ENCODE results near the gene HMGCS2. TPM values are rescaled to one million over a fixed set of nuclear protein-coding genes. Genes with fewer than 3 reads are reported as not detected.

Gene HMGCS2
- total and polyA plus RNA-seq, 10 of the 15 experiments (the other 5 are each of a cell fraction or from before 2014, with no cell fraction given): 0.49 TPM; not detected in 9

GRCh38 chr1:119718409-119718808 is 50.3 kb downstream of the HMGCS2 start:
- TF ChIP-seq TBL1XR1 (IDR thresholded peaks at IDR 0.05; ENCODE audit: low read depth, low read length) (no peak), ZNF207 (IDR thresholded peaks at IDR 0.05; ENCODE audit: borderline replicate concordance) (no peak), EGR1 (IDR thresholded peaks at IDR 0.05; ENCODE audit: borderline replicate concordance in 1 of 2, low read depth in 2 of 2, low read length in 2 of 2) (no peak), RFX5 (IDR thresholded peaks at IDR 0.05; ENCODE audit: low read depth, low read length) (no peak), MYC (IDR thresholded peaks at IDR 0.05; ENCODE audit: insufficient read depth, insufficient read length, insufficient replicate concordance, low read length, severe bottlenecking) (no peak), ZSCAN29 (IDR thresholded peaks at IDR 0.05) (no peak), RAD21 (IDR thresholded peaks at IDR 0.05; ENCODE audit: insufficient read depth, low read depth, low read length) (no peak), USF1 (IDR thresholded peaks at IDR 0.05; ENCODE audit: borderline replicate concordance, extremely low read length, insufficient read depth, low read depth, low read length) (no peak), IKZF1 (conservative IDR thresholded peaks at IDR 0.05) (no peak), ZBTB40 (IDR thresholded peaks at IDR 0.05; ENCODE audit: borderline replicate concordance) (no peak), MEF2B (IDR thresholded peaks at IDR 0.05; ENCODE audit: partially characterized antibody, poor library complexity, severe bottlenecking) (no peak), CREB1 (IDR thresholded peaks at IDR 0.05; ENCODE audit: low read depth) (no peak), JUND (IDR thresholded peaks at IDR 0.05; ENCODE audit: low read depth, low read length) (no peak), HCFC1 (IDR thresholded peaks at IDR 0.05; ENCODE audit: low read length) (no peak), SPI1 (IDR thresholded peaks at IDR 0.05; ENCODE audit: borderline replicate concordance, insufficient read depth, low read depth, low read length) (no peak), WRNIP1 (IDR thresholded peaks at IDR 0.05; ENCODE audit: borderline replicate concordance, low read depth, low read length) (no peak), EED (IDR thresholded peaks at IDR 0.05; ENCODE audit: low read depth) (no peak), CREM (IDR thresholded peaks at IDR 0.05; ENCODE audit: low read depth) (no peak), BMI1 (IDR thresholded peaks at IDR 0.05; ENCODE audit: borderline replicate concordance) (no peak)
- no TSS peak for BruUV-seq (replicated peaks)
- CTCF ChIA-PET: no interaction called here
- Histone ChIP-seq H4K20me1 (ENCODE audit: control insufficient read depth, insufficient read depth) (no peaks in the 10 kb centered on the region), H3K27me3 (replicated peaks in 1 of 2; ENCODE audit: control insufficient read depth in 2 of 2, insufficient read depth in 2 of 2, low read length in 1 of 2) (no peaks in the 10 kb centered on the region), H2AFZ (ENCODE audit: control insufficient read depth, low read depth, low read length) (no peak overlapping the region), H3K4me2 (ENCODE audit: control insufficient read depth, insufficient read depth) (no peak overlapping the region), H3K4me1 (ENCODE audit: control insufficient read depth, insufficient read depth, low read length) (no peaks in the 10 kb centered on the region), H3K27ac (ENCODE audit: control insufficient read depth, insufficient read depth) (no peak overlapping the region), H3K79me2 (ENCODE audit: control insufficient read depth, insufficient read depth, low read length) (no peaks in the 10 kb centered on the region; the same call in 1 of the 2 replicates), H3K4me3 (no peak overlapping the region), H3K36me3 (ENCODE audit: control insufficient read depth in 2 of 2, insufficient read depth in 2 of 2, low read length in 1 of 2) (no peaks in the 10 kb centered on the region; a peak in 1 of 4 replicates), H3K9me3 (replicated peaks; ENCODE audit: control insufficient read depth, insufficient read depth, low read length) (no peaks in the 10 kb centered on the region), H3K9ac (ENCODE audit: control insufficient read depth, insufficient read depth, low read length) (no peak overlapping the region)
- RAD21 ChIA-PET (ENCODE audit: unreplicated experiment): no interaction called here
- intact Hi-C loops (cut with micrococcal nuclease; ENCODE audit: unreplicated experiment) (no loop called here), in situ Hi-C loops (cut with MboI) (no loop called here)
- DNase-seq (ENCODE audit: low read depth, low spot score) (no peak), ATAC-seq (no peak), FAIRE-seq (no peak)
- SMC1A ChIA-PET (ENCODE audit: uncharacterized antibody, unreplicated experiment): no interaction called here
- POLR2A ChIA-PET: no interaction called here
